Cardiac muscle cell (in vitro differentiated cells and primary cell): ENCODE measurements around the gene SLC27A2. TPM values are rescaled to one million over a fixed set of nuclear protein-coding genes. Genes with fewer than 3 reads are reported as not detected.

Experiments used
- DNase-seq, 2 donors: peaks; one replicate each; pipeline versions ENCODE4 v3.0.0 to v3.0.0-alpha.2; 2010 to 2017; ENCODE audit warnings: low read depth in 1 of 2, low spot score in 1 of 2
- H3K27ac ChIP-seq: fragments of 200-600 bp; sonication (generic); 2 replicates; pipeline ENCODE4 v1.5.1; 2016
- H3K27me3 ChIP-seq: fragments of 200-600 bp; sonication (generic); 2 replicates; pipeline ENCODE4 v1.6.0; 2016; ENCODE audit warnings: control low read depth
- H3K36me3 ChIP-seq: fragments of 200-600 bp; sonication (generic); 2 replicates; pipeline ENCODE4 v1.5.1; 2016; ENCODE audit warnings: control low read depth
- H3K4me1 ChIP-seq: fragments of 200-600 bp; sonication (generic); 2 replicates; pipeline ENCODE4 v1.8.1; 2017; ENCODE audit warnings: low read depth, mild to moderate bottlenecking, mixed run types
- H3K4me3 ChIP-seq: fragments of 200-600 bp; sonication (generic); 2 replicates; pipeline ENCODE4 v1.5.1; 2016; ENCODE audit warnings: mild to moderate bottlenecking
- H3K9me3 ChIP-seq: fragments of 200-600 bp; sonication (generic); 2 replicates; pipeline ENCODE4 v1.5.1; 2017; ENCODE audit warnings: low read depth, mild to moderate bottlenecking, control low read depth
- CTCF ChIP-seq: IDR thresholded peaks from 2 replicates; pipeline ENCODE4 v1.5.1; 2012; ENCODE audit warnings: low read depth, mild to moderate bottlenecking, low read length
- polyA plus RNA-seq: library from polyadenylated mRNA; unstranded; fragments of >200 nt; fragmentation: Nextera tagmentation; extraction: Ambion mirVana; gene quantifications from 2 replicates; pipeline ENCODE4 v1.2.1, GENCODE V29; 2016
- total RNA-seq: library from RNA; depleted of rRNA; stranded (reverse); fragments of >200 nt; gene quantifications from 2 replicates; pipeline ENCODE4 v1.2.3, GENCODE V29; 2016

Gene SLC27A2
- total and polyA plus RNA-seq, 2 experiments from 2014 or later = not detected

GRCh38 chr15:50233192-50233736, 51.3 kb downstream of the SLC27A2 start:
- H3K27me3 ChIP-seq = peaks cover 44% of the 10 kb centered on the region
- H3K9me3 ChIP-seq = no peaks in the 10 kb centered on the region
- DNase-seq = no peak
- H3K27ac ChIP-seq = no peak overlapping the region
- H3K36me3 ChIP-seq = no peaks in the 10 kb centered on the region
- TF ChIP-seq CTCF = no peak
- H3K4me1 ChIP-seq = no peaks in the 10 kb centered on the region
- no peak overlapping the region for H3K4me3 ChIP-seq

- Histone ChIP-seq H3K27ac (no peak overlapping the region), H3K4me3 (no peak overlapping the region), H3K36me3 (no peaks in the 10 kb centered on the region), H3K4me1 (no peaks in the 10 kb centered on the region), H3K27me3 (peaks cover 34% of the 10 kb centered on the region), H3K9me3 (no peaks in the 10 kb centered on the region)
- TF ChIP-seq CTCF = no peak
- peak in 1 of 2 donors; percentile 42 for DNase-seq
Measured at GRCh38 chr15:50234764-50235163, 52.8 kb downstream of the SLC27A2 start.

- no peak for TF ChIP-seq CTCF
- H3K4me3 ChIP-seq = no peak overlapping the region
- peak in 1 of 2 donors; percentile 54 for DNase-seq
- H3K4me1 ChIP-seq = no peaks in the 10 kb centered on the region
- H3K27ac ChIP-seq = no peak overlapping the region
- no peaks in the 10 kb centered on the region for H3K36me3 ChIP-seq
- peaks cover 37% of the 10 kb centered on the region for H3K27me3 ChIP-seq
- no peaks in the 10 kb centered on the region for H3K9me3 ChIP-seq
Measured at GRCh38 chr15:50235794-50236193, 53.8 kb downstream of the SLC27A2 start.

- DNase-seq = no peak
- H3K27me3 ChIP-seq = peaks cover 43% of the 10 kb centered on the region
- no peak overlapping the region for H3K4me3 ChIP-seq
- no peaks in the 10 kb centered on the region for H3K36me3 ChIP-seq
- no peaks in the 10 kb centered on the region for H3K9me3 ChIP-seq
- no peak overlapping the region for H3K27ac ChIP-seq
- no peak for TF ChIP-seq CTCF
- no peaks in the 10 kb centered on the region for H3K4me1 ChIP-seq
Measured at GRCh38 chr15:50236433-50236832, 54.4 kb downstream of the SLC27A2 start.

- Histone ChIP-seq H3K4me1 (no peaks in the 10 kb centered on the region), H3K4me3 (no peak overlapping the region), H3K36me3 (no peaks in the 10 kb centered on the region), H3K9me3 (no peaks in the 10 kb centered on the region), H3K27ac (no peak overlapping the region), H3K27me3 (peaks cover 57% of the 10 kb centered on the region)
- no peak for TF ChIP-seq CTCF
- no peak for DNase-seq
Measured at GRCh38 chr15:50238255-50238654, 56.3 kb downstream of the SLC27A2 start.
